Measurements from ENCODE around the gene ERMN.
"Not testable (repeated sequence)": the region's sequence is repeated elsewhere in the genome, so short reads cannot be mapped to it uniquely, and the experiment has no call there.

ERMN gene

DNA sequence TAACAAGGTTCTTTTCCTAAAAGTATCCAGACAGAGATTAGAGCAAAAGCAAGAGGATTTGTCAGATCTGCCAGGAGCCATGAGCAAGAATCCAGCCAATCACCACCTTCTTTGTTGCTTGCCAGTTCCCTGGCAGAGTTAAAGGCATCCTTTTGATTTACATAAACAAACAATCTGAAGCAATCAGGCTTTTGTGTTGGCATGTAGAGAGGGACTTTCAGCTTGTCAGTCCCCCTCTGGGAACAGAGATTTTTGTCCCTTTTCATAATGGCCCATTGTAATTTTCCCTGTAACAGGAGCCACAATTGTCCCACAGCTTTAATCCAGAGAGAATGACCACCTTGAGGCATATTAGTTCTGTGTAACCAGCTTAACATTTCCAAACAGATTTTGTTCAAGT is at the start of gene ERMN:
ERMN (minus strand) TSS at position 39 of the 400 bp plus-strand sequence. CDS start 182 bp downstream, outside the sequence.
- DNase-seq (ENCODE audit: low read depth), result no peak

- no peak for DNase-seq (ENCODE audit: low read depth)
These were observed 49.8 kb upstream of the ERMN start for GRCh38 chr2:157375384-157375783.

GRCh38 chr2:157368508-157368907 is 42.9 kb upstream of the ERMN start:
- DNase-seq (ENCODE audit: low read depth), result not testable (repeated sequence)

DNA sequence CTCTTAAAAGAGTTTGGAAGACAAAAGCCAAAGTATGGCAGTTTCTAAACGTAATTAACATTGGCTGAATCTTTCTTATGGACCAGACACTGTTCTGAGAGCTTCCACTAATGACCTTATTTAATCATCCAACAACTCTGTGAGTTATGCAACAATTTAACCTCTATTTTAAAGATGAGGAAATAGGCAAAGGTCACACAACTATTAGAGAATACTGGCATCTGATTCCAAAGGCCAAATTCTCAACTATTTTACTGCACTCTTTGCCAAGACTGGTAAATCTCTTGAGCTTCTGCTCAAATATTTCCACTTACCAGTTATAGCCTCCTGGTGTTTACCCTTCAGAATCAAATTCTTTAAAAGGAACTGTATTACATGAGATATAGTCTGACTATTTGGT is 42.1 kb upstream of the ERMN start:
- no peak for DNase-seq (ENCODE audit: low read depth)

DNA sequence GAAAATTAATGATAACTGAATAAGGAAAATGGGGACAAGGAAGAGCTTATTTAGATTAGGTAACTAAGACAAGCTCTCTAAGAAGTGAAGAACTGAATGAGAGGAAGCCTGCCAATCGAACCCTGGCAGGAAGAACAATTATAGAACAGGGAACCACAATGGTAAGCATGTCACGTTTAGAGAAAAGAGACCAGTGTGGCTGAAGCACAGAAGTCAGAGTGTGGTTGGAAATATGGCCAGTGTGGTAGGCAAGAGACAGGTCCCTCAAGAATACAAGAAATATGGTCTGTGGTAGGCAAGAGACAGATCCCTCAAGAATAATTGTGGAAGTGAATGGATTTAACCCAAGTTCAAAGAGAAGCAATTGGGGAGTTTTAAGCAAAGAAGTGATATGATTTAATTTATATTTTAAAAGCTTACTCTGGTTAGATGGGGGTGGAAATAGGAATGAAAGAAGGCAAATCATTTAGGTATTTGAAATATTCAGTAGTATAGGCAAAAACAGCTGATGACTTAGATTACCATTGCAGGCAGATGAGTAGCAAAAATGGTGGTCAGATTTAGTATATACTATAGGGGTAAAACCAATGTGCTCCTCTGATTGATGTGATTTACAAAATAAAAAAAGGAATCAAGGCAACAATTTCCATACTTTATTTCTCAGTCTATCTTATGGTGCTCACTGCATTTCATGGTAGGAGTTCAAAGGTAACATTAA is 38.8 kb upstream of the ERMN start:
- DNase-seq (ENCODE audit: low read depth), result no peak

DNA sequence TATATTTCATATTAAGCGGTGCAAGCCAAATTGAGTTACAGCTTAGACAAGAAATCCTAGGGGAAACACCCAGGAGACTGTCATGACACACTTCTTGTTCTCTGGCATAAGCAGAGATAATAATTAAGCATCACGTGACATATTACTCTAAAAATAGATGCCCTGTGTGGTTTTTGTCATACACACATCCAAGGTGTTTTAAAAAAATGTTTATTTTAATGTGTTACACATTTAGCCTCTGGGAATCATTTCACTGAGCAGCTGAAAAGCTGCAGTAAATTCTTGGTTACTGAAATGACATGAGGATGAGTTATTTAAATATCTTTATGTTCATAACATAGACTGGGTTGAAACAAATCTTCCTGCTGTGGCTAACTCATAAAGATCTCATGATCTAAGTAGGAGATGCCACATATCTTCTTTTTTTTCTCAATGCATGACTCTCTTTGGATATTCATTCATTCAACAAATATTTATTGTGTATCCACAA is 38.0 kb upstream of the ERMN start:
- peak; percentile 68 for DNase-seq (ENCODE audit: low read depth)

DNA sequence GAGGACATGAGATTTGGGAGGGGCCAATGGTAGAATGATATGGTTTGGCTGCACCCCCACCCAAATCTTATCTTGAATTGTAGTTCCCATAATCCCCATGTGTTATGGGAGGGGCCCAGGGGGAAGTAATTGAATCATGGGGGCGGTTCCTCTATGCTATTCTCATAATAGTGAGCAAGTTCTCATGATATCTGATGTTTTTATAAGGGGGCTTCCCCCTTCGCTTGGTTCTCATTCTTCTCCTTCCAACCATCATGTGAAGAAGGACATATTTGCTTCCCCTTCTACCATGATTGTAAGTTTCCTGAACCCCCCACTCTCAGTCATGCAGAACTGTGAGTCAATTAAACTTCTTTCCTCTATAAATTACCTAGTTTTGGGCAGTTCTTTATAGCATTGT is 37.0 kb upstream of the ERMN start:
- no peak for DNase-seq (ENCODE audit: low read depth)

- DNase-seq (ENCODE audit: low read depth), result no peak
These were observed 35.9 kb upstream of the ERMN start for GRCh38 chr2:157361526-157361925.

GRCh38 chr2:157359628-157360027 is 34.0 kb upstream of the ERMN start:
- no peak for DNase-seq (ENCODE audit: low read depth)

DNA sequence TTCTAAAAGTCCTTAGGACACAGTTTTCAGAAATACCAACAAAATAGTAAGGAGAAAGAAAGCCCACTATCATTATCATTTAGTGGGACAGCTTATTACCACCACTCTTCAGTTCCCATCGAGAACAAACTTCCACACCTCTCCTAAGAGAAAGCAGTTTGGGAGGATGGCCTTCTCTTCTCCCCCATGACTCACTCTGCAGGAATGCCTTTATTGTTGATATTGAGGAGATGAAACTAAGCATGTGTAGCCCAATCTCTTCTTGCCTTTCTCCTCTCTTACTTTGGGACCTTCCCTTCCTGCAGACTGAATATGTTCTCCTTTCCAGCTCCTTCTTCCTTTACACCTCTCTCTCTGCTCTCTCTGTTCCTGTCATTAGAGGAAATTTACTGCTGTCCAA is 30.0 kb upstream of the ERMN start:
- peak; percentile 63 for DNase-seq (ENCODE audit: low read depth)

DNA sequence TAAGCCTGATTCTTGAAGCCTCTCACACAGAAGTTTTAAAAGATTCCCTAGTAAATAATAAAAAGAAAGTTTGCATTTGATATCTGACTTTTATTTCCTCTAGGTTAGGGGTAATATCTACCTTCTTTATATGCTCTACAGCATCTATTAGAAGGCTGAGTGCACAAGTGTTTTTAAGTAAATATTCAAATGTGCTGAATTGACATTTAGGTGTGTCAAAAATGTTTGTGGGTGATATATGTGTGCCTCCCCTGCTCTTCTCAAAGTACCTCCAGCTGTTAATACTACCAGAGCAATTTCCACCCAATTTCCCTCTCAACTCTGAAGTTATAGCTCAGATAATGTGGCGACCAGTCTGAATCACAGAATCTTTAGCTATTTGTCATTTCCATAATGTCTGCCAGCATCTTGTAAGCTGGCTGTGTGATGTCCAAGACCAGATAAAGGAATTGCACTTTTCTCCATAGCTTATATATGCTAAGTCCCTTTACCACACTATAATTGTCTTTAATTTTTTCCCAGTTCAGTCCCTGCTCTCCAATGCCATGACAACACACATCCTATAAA is 24.4 kb upstream of the ERMN start:
- DNase-seq (ENCODE audit: low read depth), result peak; percentile 59

- no peak for DNase-seq (ENCODE audit: low read depth)
These were observed 22.8 kb upstream of the ERMN start for GRCh38 chr2:157348291-157348921.

- DNase-seq (ENCODE audit: low read depth), result no peak
These were observed 20.2 kb upstream of the ERMN start for GRCh38 chr2:157345647-157346389.

DNA sequence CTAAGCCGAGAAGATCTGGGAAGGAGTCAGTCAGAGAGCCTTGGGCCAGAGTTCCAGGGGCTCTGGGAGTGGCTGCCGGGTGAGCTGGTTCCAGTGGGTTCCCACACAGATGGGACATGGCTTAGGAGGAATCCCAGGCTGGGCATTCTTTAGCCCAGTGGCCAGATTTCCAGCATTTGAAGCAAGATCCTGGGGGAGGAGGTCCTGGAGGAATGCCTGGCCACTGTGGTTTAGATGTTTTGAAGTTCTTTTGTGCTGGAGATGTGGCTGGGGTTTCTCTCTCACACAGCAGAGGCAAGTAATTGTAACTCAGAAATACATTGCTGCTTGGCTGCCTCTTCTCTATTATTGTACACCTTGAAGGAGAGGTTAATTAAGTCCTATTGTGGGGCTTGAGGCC is 15.8 kb upstream of the ERMN start:
- peak; percentile 61 for DNase-seq (ENCODE audit: low read depth)

GRCh38 chr2:157339965-157340655 is 14.5 kb upstream of the ERMN start:
- no peak for DNase-seq (ENCODE audit: low read depth)

DNA sequence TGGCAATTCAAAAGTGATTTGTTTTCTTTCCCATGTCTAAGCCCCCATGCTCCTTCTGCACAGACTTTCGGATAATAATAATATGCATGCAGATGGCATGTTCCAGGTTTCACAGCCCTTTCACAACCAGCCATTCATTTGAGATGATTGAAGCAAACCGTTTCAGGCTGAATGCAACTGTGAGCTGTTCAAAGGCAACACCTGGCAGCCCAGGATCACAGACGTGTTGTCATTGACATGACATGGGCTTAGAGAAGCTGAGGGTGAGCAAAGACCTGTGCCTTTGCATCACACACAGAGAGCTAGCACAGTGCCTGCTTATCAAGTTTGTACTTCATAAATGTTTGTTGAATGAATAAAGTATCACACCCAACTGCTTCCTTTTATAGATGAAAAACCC is 12.4 kb upstream of the ERMN start:
- no peak for DNase-seq (ENCODE audit: low read depth)

- DNase-seq (ENCODE audit: low read depth), result peak; percentile 57
These were observed 10.8 kb upstream of the ERMN start for GRCh38 chr2:157336137-157337010.

DNA sequence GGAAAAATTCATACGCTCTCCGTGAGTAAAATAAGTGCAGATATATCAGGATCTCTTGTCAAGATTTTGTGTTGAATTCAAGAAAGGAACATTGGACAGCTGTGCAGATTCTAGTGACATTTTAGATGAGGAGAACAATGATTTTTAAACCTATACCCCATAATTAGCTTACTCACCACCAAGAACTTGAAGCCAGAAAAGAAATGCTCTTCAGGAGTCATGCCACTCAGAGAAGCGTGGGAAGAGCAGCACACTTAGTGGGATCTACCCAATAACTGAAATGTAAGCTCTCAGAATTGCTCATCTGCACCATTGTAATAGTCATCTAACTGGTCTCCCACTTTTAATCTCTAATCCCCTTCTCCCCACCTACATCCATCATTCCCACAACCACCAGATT is 9.2 kb upstream of the ERMN start:
- DNase-seq (ENCODE audit: low read depth), result no peak

- no peak for DNase-seq (ENCODE audit: low read depth)
These were observed 8.7 kb upstream of the ERMN start for GRCh38 chr2:157334335-157334734.

GRCh38 chr2:157333304-157334047 is 7.9 kb upstream of the ERMN start:
- no peak for DNase-seq (ENCODE audit: low read depth)
